K562 (cell line): ENCODE measurements around the gene DAAM1.

Experiments used
- EP300 ChIP-seq: IDR thresholded peaks from 2 replicates; pipeline ENCODE4 v1.6.1; 2012; ENCODE audit warnings: low read length, improper control_type of control experiment
- EZH2 ChIP-seq: IDR thresholded peaks from 2 replicates; pipeline ENCODE4 v1.6.1; 2012; ENCODE audit warnings: low read depth, mild to moderate bottlenecking, inconsistent platforms, low read length, borderline replicate concordance
- SREBF2 ChIP-seq: sonication (generic); formaldehyde crosslinking; IDR thresholded peaks from 2 replicates; pipeline ENCODE4 v1.4.0; 2020; ENCODE audit warnings: mild to moderate bottlenecking, missing genetic modification reagents
- ZSCAN32 ChIP-seq: fragments of 450-650 bp; formaldehyde crosslinking; IDR thresholded peaks from 2 replicates; pipeline ENCODE4 v1.4.0; 2020; ENCODE audit warnings: mild to moderate bottlenecking, moderate library complexity

DNA sequence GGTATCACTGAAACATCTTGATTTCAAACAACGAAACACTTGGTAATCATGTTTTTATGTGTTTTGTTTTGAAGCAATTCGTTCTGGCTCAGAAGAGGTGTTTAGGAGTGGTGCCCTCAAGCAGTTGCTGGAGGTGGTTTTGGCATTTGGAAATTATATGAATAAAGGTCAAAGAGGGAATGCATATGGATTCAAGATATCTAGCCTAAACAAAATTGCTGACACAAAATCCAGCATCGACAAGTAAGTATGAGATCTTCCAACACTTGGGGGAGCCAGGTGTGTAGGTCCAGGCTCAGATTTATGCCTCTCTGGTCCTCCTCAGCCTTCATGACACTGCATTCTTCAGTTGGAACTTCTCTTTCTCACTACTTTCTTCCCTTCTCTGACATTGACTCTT is 166.6 kb downstream of the DAAM1 start:
- no peak for TF ChIP-seq EZH2
- no peak for TF ChIP-seq EP300
- TF ChIP-seq SREBF2 (CRISPR knock-in tag) = no peak
- TF ChIP-seq ZSCAN32 = no peak
